Astrocyte (in vitro differentiated cells and primary cell): ENCODE data around the gene SCAI.

Source experiments
- EZH2 ChIP-seq: IDR thresholded peaks from 2 replicates; pipeline ENCODE4 v1.6.1; 2012; ENCODE audit warnings: mild to moderate bottlenecking, low read length, inconsistent platforms; ENCODE audit not compliant: insufficient read depth
- TF ChIP-seq, protein P1 (sequence below): IDR thresholded peaks from 2 replicates; pipeline ENCODE4 v1.5.1; 2011; ENCODE audit warnings: low read depth, mild to moderate bottlenecking, inconsistent platforms, low read length, moderate library complexity; ENCODE audit not compliant: insufficient read depth

GRCh38 chr9:125176636-125177035 is 33.3 kb upstream of the SCAI start:
- TF ChIP-seq, protein P1, sequence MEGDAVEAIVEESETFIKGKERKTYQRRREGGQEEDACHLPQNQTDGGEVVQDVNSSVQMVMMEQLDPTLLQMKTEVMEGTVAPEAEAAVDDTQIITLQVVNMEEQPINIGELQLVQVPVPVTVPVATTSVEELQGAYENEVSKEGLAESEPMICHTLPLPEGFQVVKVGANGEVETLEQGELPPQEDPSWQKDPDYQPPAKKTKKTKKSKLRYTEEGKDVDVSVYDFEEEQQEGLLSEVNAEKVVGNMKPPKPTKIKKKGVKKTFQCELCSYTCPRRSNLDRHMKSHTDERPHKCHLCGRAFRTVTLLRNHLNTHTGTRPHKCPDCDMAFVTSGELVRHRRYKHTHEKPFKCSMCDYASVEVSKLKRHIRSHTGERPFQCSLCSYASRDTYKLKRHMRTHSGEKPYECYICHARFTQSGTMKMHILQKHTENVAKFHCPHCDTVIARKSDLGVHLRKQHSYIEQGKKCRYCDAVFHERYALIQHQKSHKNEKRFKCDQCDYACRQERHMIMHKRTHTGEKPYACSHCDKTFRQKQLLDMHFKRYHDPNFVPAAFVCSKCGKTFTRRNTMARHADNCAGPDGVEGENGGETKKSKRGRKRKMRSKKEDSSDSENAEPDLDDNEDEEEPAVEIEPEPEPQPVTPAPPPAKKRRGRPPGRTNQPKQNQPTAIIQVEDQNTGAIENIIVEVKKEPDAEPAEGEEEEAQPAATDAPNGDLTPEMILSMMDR, result no peak
- no peak for TF ChIP-seq EZH2
